Activated CD8-positive, alpha-beta memory T cell treated with anti-CD3 and anti-CD28 coated beads, Interleukin-2, amount 50 U/mL, for 24 hours (primary cell): ENCODE data around the gene ASAP2.
"Not testable (repeated sequence)": the region's sequence is repeated elsewhere in the genome, so short reads cannot be mapped to it uniquely, and the experiment has no call there.

Experiments used
- DNase-seq: peaks from one replicate; pipeline ENCODE4 v3.0.0-alpha.2; 2020; ENCODE audit errors: extremely low read depth

ASAP2 gene

GRCh38 chr2:9251154-9252001, 44.8 kb downstream of the ASAP2 start:
- no peak for DNase-seq

DNA sequence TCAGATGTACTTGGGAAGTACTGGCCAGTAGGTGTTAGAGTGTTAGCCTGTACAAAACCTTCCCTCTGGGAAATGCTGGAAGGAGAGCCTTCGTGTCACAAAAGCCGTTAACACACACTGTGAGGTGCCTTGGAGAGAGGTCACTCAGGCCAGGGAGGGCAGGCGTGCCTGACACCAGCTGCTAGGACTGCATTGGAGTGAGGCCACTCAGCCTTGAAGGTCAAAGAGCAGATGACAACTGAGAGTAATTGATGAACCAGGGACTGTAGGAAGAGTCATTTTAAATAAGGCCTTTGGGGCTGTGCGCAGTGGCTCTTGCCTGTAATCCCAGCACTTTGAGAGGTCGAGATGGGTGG, 45.4 kb downstream of the ASAP2 start:
- DNase-seq = no peak

GRCh38 chr2:9255416-9255815, 48.8 kb downstream of the ASAP2 start:
- no peak for DNase-seq

DNA sequence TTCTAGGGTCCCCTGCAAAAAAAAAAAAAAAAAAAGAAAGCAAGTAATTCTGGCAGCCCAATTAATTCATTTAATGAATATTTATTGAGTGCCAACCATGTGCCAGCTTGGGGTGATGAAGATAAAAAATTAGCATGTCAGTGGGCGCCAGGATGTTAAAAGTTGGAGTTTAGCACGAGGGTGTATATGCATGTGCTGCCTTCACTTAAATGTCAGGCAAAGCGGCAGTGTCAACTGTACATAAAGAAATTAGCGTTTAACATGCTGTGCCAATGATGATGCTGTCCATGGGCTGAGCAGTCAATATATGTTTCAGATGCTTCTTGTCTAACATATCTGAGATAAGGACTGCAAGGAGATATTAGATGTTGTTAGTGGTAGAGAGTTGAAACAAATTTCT, 49.5 kb downstream of the ASAP2 start:
- DNase-seq = no peak

DNA sequence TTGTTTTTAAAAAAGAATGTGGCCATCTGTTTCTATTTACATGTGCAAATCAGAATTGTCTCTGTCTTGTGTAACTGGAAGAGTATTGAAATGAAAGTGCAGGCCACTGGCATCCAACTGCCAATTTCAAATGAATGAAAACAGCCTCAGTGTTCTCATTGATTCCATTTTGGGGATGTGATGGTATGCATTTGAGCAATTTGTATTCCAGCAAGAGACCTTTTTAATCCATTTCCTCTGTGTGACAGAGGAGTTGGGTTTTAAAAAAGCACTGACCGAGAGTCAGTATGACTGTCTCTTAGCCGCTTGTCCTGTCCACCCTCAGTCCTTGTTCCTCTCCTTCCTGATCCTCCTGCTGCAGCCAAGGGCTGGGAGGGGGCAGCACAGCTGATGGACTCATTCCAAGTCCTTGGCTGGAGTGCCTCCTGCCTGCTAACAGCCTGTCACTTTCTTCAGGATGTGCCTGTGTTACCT, 50.0 kb downstream of the ASAP2 start:
- no peak for DNase-seq

GRCh38 chr2:9258501-9258900, 51.9 kb downstream of the ASAP2 start:
- DNase-seq = no peak

- DNase-seq = no peak
Measured at GRCh38 chr2:9258953-9259399, 52.4 kb downstream of the ASAP2 start.

- no peak for DNase-seq
Measured at GRCh38 chr2:9260464-9260918, 53.9 kb downstream of the ASAP2 start.

- no peak for DNase-seq
Measured at GRCh38 chr2:9261231-9261883, 54.7 kb downstream of the ASAP2 start.

DNA sequence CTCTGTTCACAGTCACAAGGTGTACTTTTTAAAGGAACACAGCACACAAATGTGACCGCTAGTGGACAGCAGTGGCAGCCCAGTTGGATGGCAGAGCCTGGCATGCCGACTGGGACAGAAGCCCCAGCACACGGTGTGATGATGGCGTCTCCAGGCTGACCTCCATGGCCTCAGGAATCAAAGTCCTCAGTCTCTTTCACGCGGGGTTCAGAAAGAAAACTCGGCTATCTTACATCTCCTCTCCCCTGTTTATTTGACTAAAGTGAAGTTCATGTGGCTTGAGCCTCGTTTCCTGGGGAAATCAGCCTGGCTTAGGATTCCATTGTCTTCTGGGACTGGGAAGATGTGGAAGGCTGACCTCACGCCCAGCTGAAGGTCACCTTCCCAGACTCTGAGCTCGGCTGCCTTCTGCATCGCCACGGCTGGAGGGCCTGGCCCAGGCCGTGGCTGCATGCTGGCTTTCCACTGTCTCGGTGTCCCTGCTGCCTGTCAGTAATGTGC, 56.1 kb downstream of the ASAP2 start:
- no peak for DNase-seq

DNA sequence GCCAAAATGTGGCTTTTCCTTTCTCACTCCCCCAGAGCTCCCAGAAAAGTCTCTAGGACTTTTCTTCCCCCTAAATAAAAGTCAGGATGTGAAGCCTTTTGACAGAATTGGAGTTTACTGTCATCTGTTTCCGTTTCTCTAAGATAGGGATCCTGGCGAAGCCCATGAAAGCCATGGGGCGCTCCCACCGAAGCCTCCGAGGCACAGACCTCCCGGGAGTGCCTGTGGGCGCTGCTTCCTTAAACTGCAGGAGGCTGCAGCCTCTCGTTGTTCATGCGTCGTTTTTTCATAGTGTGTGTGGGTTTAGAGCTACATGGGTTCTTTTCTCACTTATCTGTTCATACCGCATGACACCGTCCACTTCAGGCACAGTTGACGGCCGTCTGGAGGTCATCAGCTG, 56.8 kb downstream of the ASAP2 start:
- no peak for DNase-seq

- no peak for DNase-seq
Measured at GRCh38 chr2:9264301-9264700, 57.7 kb downstream of the ASAP2 start.

DNA sequence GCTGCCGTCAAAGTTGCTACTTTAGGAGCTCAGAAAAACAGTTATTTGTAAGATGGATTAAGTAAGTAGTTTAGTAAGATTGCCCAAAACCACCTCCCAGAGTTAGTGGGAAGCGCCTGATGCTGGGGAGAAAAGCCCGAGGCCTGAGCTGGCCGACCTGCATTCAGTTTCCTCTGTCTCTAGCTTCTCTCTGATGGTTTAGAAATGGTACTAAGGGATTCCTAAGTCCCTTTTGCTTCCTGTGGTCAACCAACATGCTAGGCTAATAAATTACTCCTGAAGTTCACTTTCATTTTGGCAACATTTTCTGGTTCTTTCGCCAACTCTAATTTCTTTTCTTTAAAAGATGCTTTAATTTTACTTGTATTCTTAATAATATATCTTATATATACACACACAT, 60.1 kb downstream of the ASAP2 start:
- no peak for DNase-seq

GRCh38 chr2:9267286-9267685, 60.7 kb downstream of the ASAP2 start:
- DNase-seq = not testable (repeated sequence)

- DNase-seq = no peak
Measured at GRCh38 chr2:9268301-9269080, 61.9 kb downstream of the ASAP2 start.

- no peak for DNase-seq
Measured at GRCh38 chr2:9269295-9269694, 62.7 kb downstream of the ASAP2 start.

DNA sequence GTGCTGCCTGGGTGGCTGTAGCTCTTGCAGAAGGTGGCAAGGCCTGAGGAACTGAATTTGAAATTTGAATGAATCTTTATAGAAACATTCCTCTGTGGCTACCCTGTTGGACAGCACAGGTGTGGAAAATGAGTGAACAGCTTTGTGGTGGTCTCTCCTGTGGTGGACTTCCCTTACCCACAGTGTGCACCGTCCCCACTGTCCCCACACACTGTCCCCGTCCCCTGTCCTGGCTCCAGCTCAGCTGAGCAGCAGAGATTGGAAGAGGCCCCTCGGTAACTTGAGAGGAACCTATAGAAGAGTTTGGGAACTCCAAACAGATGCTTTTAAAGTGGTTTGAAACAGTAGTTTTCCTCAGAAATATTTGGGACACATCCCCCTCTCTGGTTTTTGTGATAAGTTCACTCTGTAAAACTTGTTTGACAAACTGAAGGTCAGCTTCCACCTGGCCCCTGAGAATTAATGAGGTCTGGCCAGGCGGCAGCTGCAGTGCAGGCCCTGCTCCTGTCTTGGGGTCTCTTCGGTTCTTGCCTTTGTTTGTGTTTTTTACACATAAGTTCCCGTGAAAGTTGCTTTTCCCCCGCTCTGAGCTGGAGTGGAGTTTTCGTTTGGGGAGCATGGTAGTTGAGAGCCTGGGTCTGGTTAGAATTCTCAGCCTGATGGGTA, 63.2 kb downstream of the ASAP2 start:
- no peak for DNase-seq

GRCh38 chr2:9271091-9271490, 64.5 kb downstream of the ASAP2 start:
- DNase-seq = no peak

DNA sequence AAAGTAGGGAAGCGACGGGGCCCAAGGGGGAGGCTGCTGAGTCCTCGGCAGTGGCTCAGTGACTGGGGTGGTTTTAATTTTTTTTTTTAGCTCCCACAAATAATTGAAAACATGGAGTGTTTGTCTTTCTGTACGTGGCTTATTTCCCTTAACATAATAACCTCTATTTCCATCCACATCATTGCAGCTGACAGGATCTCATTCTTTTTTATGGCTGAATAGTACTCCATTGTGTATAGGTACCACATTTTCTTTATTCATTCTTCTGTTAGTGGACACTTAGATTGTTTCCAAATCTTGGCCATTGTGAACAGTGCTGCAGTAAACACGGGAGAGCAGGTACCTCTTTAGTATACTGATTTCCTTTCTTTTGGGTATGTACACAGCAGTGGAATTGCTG, 65.1 kb downstream of the ASAP2 start:
- DNase-seq = no peak

GRCh38 chr2:9273486-9274130, 67.0 kb downstream of the ASAP2 start:
- DNase-seq = no peak

GRCh38 chr2:9274701-9275343, 68.2 kb downstream of the ASAP2 start:
- no peak for DNase-seq
